Stimulated activated CD4-positive, alpha-beta T cell treated with anti-CD3 and anti-CD28 coated beads, TNF-alpha, amount 100 ng/mL, for 24 hours (primary cell): ENCODE measurements around the gene SHC1.
A peak's percentile ranks its signal among the peaks of the same experiment; 100 is the strongest.

Experiments
- DNase-seq, 3 experiments: peaks; one replicate each; pipeline ENCODE4 v3.0.0-alpha.2; 2020; ENCODE audit warnings: low read depth in 3 of 3

Gene SHC1

DNA sequence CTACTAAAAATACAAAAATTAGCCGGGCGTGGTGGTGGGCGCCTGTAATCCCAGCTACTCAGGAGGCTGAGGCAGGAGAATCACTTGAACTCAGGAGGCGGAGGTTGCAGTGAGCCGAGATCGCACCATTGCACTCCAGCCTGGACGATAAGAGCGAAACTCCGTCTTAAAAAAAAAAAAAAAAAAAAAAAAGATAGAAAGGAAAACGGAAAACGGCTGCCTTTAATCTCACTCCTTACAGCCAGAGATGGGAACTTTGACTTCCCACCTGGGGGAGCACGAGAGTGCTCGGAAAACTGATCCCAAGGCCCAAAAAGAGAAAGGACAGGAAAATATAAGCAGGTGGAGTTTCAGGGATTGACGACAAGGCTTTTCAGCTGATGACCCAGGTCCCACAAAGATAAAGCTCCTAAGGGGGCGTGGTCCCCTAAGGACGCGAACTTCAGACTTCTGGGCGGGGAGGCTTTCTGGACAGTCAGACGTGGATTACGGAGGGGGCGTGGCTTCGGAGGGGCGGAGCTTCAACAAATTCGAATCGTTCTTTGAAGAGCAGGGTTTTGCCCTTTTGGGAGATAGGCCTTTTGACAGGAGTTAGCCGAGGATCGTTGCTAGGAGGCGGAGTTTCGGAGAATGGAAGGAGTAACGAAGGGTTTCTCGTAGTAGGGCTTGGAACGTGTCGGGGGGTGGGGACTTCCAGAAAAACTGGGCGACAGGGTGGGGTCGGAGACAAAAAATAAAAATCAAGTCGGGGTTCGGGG, 3.0 kb upstream of the SHC1 start:
- peak; percentile 80 to 96 (median 87) for DNase-seq

GRCh38 chr1:154972517-154973343, 2.2 kb upstream of the SHC1 start:
- DNase-seq = no peak

- no peak for DNase-seq
These were observed 1.6 kb upstream of the SHC1 start for GRCh38 chr1:154972213-154972516.

- no peak for DNase-seq
These were observed 923 bp upstream of the SHC1 start for GRCh38 chr1:154971341-154971998.

DNA sequence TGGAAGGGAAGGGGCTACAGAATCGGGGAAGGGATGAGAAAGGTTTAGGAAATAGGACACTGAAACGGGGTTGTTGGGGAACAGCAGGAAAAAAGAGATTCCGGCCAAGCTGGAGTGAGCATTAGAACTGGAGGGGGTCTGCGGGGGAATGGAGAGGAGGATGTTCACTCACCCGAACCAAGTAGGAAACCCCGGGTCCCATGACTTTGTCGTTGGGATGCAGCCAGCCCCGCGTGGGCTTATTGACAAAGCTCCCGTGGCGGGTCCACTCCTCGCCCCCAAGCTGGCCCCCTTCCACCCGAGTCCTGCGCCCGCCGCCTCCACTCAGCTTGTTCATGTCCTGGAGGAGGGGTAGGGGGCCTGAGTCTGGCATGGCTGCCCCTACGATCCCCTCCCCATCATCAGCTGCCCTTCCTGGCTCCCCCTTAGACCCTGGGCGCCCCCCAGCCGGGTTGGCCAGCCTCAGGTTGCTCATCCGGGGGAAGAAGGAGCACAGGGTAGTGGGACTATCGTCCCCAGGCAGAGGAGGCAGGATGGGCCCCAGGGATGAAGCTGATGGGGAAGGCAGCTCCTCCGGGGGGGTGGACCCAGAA, 591 bp downstream of the SHC1 start:
- DNase-seq = no peak

DNA sequence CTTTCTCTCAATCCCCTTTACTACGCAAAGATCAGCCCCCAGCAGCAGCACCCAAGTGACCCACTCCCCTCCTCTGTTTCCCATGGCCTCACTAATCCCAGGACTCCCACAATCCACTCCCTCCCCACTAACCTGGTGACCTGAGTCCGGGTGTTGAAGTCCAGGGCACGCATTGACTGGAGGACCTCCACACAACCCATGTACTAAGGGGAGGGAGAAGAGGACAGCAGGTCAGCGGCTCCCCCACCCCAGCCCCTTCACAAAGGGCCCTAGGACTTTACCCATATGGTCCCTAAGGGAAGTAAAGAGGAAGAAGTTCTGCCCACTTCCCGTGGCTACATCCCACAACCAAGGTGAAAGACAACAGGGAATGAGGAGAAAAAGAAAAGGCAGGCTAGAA, 1.3 kb downstream of the SHC1 start:
- DNase-seq = no peak

GRCh38 chr1:154968731-154969130, 1.8 kb downstream of the SHC1 start:
- no peak for DNase-seq

DNA sequence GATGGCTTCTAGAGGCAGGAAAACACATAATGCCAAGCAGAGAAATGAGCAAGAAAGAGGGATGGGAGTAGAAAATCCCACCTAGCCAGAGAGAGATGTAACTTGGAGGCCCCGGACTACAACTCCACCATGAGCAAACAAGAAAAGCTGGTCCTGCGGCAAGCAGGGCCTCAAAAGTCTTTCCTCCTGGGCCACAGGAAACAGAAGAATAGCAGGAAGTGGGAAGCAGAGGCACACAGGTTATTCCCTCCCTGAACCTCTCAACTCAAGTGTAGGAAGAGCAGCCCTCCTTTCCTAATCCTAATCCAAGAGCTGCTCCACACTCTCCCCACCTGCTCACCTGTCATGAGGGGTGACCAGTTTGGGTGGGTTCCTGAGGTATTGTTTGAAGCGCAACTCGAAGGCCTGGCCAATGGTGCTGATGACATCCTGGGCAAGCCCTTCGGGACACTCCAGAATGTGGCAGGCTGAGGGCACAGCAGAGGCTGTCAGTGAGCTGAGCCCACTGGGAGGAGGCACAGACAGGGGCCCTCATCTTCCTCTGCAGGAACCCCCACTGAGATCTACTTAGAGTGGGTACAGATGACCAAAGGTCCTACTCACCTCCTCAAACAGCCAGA, 3.1 kb downstream of the SHC1 start:
- DNase-seq = no peak

GRCh38 chr1:154966111-154966510, 4.4 kb downstream of the SHC1 start:
- DNase-seq = no peak

- no peak for DNase-seq
These were observed 6.2 kb downstream of the SHC1 start for GRCh38 chr1:154964359-154964758.

GRCh38 chr1:154963643-154964042, 6.9 kb downstream of the SHC1 start:
- DNase-seq = no peak

GRCh38 chr1:154962795-154963330, 7.7 kb downstream of the SHC1 start:
- no peak for DNase-seq

DNA sequence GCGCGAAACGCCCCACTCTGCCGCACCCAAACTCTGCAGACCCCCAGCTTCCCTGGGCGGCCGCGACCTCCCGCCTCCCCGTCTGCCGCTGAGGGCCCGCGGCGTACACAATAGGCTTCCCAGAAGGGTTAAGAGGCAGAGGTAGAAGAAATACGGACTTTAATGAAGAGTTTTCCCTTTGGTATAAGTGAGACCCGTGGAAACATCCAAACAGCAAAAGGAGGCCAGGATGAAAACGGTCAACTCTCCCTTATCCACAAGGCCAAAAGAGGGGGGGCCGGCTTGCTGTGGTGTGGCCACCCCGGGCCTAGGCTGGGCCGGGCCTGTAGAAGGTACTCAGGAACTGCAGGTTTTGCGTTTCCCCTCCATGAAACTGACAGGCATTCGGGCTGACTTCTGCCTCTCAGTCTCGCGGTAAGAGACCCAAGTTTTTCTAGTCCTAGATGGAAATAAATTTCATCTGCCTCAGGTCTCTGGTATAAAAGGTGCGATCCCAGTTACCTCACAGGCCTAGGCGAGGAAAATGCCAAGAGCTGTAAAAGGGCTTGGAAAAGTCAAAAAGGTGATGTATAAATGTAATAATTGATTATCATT, 8.3 kb downstream of the SHC1 start:
- DNase-seq = no peak

DNA sequence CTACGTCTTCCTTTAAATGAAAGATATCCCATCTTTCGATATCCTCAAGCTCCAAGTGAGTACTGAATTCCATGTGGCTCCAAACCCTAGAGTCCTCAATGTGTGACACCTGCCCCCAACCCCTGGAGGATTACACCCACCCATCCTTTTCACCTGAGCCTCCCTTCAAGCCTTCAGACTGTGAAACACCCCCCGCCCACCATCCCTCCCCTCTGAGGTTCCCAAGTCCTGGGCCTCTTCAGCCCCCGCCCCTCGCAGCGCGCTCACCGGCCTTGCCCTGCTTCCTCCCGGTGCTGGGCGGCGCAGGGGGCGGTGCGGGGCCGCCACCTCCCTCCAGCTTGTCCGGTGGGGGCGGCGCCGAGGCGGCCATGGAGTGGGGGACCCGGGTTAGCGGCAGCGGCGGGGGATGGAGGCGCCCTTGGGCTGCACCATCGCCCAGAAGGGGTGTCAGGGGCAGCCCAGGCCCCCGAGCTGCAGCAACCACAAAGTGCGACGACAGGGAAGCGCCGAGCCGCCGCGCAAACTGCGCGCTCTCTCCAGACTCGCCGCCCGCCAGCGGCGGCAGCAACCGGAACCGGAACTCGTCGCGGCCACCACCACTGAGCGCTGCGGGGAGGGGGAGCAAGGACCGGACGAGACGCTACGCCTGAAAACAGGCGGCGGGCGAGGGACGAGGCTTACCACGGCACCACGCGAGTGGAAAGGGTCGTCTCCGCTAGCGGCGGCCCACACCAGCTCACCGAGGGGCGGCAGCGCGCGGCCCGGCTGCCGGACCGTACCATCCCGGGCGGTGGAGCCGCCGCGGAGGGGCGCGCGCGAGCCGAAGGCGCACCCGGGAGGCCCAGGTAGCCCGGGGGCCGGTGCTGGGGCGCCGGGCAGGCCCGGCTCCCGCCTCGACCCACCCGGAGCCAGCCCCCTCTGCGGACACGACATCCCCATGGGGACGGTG, 9.1 kb downstream of the SHC1 start, which contains the start of gene PYGO2:
Gene PYGO2 (minus strand): TSS at position 576 of the 949 bp plus-strand sequence. CDS start 206 bp downstream, at position 370.
- peak; percentile 64 to 85 (median 74) for DNase-seq

DNA sequence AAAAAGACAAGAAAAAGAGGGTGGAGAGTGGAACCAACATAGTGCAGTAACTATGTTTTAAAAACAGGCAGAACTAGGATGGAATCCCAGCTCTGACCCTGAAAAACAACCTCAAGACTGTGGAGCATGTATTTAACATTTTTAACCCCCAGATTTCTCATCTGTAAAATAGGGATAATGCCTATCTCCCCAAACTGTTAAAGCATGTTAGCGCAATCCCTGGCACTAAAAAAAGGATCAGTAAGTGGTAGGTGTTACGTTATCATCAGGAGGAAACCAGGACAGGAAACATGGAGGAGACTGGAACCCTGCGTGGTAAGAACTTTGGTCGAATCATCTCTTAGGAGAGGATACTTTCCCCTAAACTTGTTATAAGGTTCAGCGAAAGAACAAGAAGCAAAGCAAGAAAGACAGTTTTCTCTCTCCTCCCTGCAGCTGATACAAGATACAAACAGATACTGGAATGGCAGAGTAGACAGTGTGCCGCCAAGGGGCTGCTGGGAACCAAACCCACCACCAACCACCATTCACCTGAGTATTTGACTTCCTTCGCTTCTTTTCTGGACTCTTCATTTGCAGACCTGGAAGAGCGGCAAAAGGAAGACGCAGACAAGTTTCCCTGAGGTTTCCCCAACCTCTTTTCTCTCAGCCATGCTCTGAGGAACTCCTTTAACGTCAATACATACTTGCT, 10.0 kb downstream of the SHC1 start:
- DNase-seq = no peak

GRCh38 chr1:154959426-154959780, 11.1 kb downstream of the SHC1 start:
- no peak for DNase-seq

DNA sequence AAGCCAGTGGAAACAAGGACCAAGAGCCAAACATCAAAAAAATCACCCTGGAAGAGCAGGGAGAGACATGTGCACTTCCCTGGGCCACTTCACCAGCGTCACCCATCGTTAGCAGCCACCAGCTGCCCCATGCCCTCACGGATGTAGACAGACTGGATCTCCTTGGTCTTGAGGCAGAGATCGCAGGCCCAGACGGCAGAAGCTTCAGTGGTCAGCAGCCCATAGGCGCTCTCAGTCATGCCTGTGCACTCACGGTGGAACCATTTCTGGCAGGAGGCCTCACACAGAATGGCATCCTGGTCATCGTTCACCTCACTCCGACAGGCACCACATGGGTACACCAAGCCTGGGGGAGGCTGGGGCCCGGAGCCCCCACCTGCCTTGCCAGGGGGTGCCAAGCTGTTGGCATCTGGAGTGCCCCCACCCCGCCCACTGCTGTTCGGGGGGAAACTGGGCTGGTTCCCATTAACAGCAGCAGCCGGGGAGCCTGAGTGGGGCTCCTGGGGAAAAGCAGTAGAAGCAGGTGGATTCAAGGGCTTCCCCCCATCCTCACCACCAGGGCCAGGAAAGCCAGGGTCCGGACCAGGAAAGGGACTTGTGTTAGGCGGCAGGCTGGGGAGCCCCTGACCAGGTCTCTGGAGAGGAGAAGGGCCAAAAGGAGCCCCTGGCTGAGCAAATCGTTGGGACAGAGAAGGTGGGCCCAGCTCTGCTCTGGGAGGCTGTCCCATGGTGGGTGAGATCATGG, 11.7 kb downstream of the SHC1 start:
- no peak for DNase-seq

DNA sequence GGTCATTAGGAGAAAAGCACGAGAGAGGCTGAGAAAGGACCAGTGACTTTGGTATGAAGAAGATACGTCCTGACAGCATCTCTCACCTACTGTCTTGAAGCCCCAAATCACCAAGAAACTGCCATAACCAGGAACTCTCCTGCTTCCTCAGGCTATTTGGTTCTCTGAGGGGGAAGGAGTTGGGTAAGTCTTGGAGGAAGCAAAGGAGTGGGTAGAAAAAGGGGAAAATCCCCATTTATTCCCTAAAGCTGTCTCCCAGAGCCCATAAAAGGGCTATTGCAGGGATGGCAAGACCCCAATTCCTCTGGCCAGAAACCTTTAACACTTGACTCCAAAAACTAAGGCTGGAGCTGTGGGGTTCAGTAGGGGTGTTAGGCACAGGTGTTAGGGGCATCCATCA, 12.5 kb downstream of the SHC1 start:
- no peak for DNase-seq
